ENCODE data around the gene DOCK11. TPM values are rescaled to one million over a fixed set of nuclear protein-coding genes. Genes with fewer than 3 reads are reported as not detected.

Gene DOCK11
- total RNA-seq, 1 experiment from 2014 or later, result 3.0 TPM

GRCh38 chrX:118519411-118520215 lies 24.0 kb downstream of the DOCK11 start:
- CTCF ChIA-PET, result no interaction called here
- H3F3A ChIP-seq (ENCODE audit: low read length, unreplicated experiment), result no peaks in the 10 kb centered on the region
- no peak overlapping the region for H3K27ac ChIP-seq (ENCODE audit: low read length)

DNA sequence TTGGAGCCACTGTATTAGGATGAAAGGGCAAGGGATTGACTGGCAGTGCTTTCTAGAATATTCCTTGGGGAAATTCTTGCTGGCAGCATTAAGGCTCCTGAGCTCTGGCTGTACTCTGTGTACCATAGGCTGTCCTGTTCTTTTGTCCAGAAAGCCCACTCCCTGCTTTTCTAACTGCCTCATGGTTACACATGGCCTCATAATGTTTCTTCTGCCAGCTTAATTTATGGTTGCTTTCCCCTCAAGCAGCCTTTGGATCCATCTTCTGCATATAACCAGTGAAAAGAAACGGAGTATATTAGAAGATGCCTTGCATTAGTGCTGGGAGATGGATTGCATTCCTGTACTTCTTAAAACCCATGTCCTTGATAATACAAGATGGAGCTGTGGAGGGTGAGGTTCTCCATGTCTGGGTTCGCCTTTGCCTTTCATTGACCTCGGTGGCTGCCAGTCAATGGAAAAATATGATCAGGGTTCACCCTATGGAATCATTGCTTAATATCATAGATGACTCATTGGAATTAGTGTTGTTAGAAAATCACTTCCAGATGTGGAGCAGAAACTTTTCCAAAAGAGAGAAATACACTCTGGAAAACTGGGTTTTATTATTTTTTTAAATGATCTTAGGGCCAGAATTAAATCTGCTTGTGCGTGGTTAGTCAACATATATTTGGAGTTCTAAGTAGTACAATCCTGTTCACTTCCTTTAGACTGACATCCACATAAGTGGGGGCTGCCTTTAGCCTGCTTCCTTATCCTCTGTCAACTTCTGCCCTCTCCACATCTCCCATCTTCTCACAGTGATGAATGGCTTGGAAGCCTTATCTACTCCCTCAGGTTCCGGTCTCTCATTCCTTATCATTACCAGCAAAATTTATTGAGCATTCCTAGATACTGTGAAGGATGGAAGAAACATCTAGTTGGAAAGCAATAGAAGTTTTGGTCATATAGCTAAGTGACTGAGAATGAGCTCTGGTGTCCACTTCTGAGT lies 24.9 kb downstream of the DOCK11 start:
- Histone ChIP-seq H3F3A (ENCODE audit: low read length, unreplicated experiment) (no peaks in the 10 kb centered on the region), H2AFZ (ENCODE audit: low read length) (no peak overlapping the region), H3K27ac (ENCODE audit: low read length) (no peak overlapping the region), H3K79me2 (ENCODE audit: low read length) (no peaks in the 10 kb centered on the region), H3K36me3 (ENCODE audit: low read depth, low read length) (no peaks in the 10 kb centered on the region), H3K9ac (ENCODE audit: low read length) (no peak overlapping the region), H3K4me2 (ENCODE audit: low read length) (peak overlapping the region; percentile 28; the same call in 1 of the 2 replicates), H3K4me3 (ENCODE audit: low read length) (no peak overlapping the region), H4K20me1 (ENCODE audit: low read length) (no peaks in the 10 kb centered on the region), H3K9me3 (ENCODE audit: low read length) (no peaks in the 10 kb centered on the region), H3K9me2 (replicated peaks; ENCODE audit: low read length) (no peaks in the 10 kb centered on the region), H3K27me3 (ENCODE audit: low read length) (no peaks in the 10 kb centered on the region), H3K4me1 (ENCODE audit: insufficient read depth, low read length) (peaks cover 12% of the 10 kb centered on the region; the same call in 1 of the 2 replicates)
- ChIA-PET POLR2A (ENCODE audit: unreplicated experiment) (no interaction called here), CTCF (interaction anchor here (0.6 kb wide), 1 partner anchor 140 kb away, joined by 3 read pairs; no protein-coding TSS in a partner anchor)
- no peak for TF ChIP-seq EZH2phosphoT487 (IDR thresholded peaks at IDR 0.05; ENCODE audit: borderline replicate concordance, low read length)
- no peak for TF ChIP-seq EZH2 (IDR thresholded peaks at IDR 0.05; ENCODE audit: low read length, unreplicated experiment)
- TF ChIP-seq, protein P1, sequence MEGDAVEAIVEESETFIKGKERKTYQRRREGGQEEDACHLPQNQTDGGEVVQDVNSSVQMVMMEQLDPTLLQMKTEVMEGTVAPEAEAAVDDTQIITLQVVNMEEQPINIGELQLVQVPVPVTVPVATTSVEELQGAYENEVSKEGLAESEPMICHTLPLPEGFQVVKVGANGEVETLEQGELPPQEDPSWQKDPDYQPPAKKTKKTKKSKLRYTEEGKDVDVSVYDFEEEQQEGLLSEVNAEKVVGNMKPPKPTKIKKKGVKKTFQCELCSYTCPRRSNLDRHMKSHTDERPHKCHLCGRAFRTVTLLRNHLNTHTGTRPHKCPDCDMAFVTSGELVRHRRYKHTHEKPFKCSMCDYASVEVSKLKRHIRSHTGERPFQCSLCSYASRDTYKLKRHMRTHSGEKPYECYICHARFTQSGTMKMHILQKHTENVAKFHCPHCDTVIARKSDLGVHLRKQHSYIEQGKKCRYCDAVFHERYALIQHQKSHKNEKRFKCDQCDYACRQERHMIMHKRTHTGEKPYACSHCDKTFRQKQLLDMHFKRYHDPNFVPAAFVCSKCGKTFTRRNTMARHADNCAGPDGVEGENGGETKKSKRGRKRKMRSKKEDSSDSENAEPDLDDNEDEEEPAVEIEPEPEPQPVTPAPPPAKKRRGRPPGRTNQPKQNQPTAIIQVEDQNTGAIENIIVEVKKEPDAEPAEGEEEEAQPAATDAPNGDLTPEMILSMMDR (conservative IDR thresholded peaks at IDR 0.05; ENCODE audit: low read depth, low read length), result no peak
- DNase-seq, result peak; percentile 5
- BruUV-seq (replicated peaks), result no TSS peak
- no peak for ATAC-seq
- intact Hi-C loops (cut with micrococcal nuclease), result no loop called here

More at GRCh38 chrX:118519411-118520215, 24.0 kb downstream of the DOCK11 start:
- Histone ChIP-seq H3K9me2 (replicated peaks; ENCODE audit: low read length) (no peaks in the 10 kb centered on the region), H3K36me3 (ENCODE audit: low read depth, low read length) (no peaks in the 10 kb centered on the region), H3K4me1 (ENCODE audit: insufficient read depth, low read length) (peaks cover 12% of the 10 kb centered on the region; the same call in 1 of the 2 replicates), H2AFZ (ENCODE audit: low read length) (no peak overlapping the region), H3K9ac (ENCODE audit: low read length) (no peak overlapping the region), H3K4me3 (ENCODE audit: low read length) (no peak overlapping the region), H3K27me3 (ENCODE audit: low read length) (no peaks in the 10 kb centered on the region), H3K79me2 (ENCODE audit: low read length) (no peaks in the 10 kb centered on the region), H4K20me1 (ENCODE audit: low read length) (no peaks in the 10 kb centered on the region), H3K4me2 (ENCODE audit: low read length) (0 out of 2 replicates have a peak overlapping the region, but pooled peaks have one; percentile 28), H3K9me3 (ENCODE audit: low read length) (no peaks in the 10 kb centered on the region)
- peak; percentile 68 for ATAC-seq
- DNase-seq, result peak; percentile 31
- no TSS peak for BruUV-seq (replicated peaks)
- intact Hi-C loops (cut with micrococcal nuclease), result no loop called here
- POLR2A ChIA-PET (ENCODE audit: unreplicated experiment), result no interaction called here
- no peak for TF ChIP-seq EZH2phosphoT487 (IDR thresholded peaks at IDR 0.05; ENCODE audit: borderline replicate concordance, low read length)
- no peak for TF ChIP-seq EZH2 (IDR thresholded peaks at IDR 0.05; ENCODE audit: low read length, unreplicated experiment)
- TF ChIP-seq, protein P1 (conservative IDR thresholded peaks at IDR 0.05; ENCODE audit: low read depth, low read length), result no peak
